Endometrium (tissue), 2 donors: ENCODE measurements around the gene SPSB1.

ENCODE experiments used
- FAIRE-seq: peaks from 2 replicates; lab custom pipeline; 2012; peaks lifted over from hg19 to GRCh38; lab: Jason Lieb, UNC
- donor health status: control.
- donor health status: control.

SPSB1 gene

GRCh38 chr1:9292361-9293240, at the start of gene SPSB1:
Gene SPSB1 (plus strand): TSS chr1:9292894. CDS start chr1:9355892, 62,998 bp downstream.
- FAIRE-seq, result no peak

DNA sequence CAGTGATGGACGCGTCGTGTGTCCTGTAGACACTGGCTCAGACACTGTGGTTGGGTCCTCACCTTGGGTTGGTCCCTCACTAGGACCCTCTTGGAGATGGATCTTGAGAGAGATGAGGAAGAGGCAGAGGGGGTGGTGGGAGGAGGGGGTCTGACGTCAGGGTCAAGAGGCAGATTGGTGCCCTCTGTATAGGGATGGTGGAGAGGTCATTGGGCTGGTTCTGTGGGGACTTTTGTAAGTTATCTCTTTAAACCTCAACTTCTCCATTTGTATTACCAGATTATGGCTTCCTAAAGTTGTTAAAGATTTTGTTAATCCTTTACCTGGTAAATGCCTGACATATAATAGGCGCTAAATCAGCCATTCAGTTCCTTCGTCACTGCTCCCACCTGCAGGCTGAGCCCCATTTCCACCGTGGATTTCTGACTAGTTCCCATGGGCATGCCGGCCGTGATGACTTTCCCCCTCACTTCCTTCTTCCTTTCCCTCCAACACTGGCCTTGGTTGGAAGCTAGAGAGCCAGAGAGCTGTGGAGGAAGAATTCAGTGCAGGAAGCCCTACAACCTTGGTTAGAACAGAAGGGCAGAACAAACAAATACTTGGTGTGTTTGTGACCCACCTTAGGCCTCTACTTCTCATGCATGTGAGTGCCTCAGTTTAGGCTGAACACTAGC, 49.5 kb upstream of the SPSB1 start:
- no peak for FAIRE-seq

- FAIRE-seq, result no peak
Measured at GRCh38 chr1:9244501-9245229, 48.0 kb upstream of the SPSB1 start.

- no peak for FAIRE-seq
Measured at GRCh38 chr1:9245230-9245619, 47.5 kb upstream of the SPSB1 start.

- FAIRE-seq, result no peak
Measured at GRCh38 chr1:9245661-9246060, 47.0 kb upstream of the SPSB1 start.

- FAIRE-seq, result no peak
Measured at GRCh38 chr1:9246215-9246614, 46.5 kb upstream of the SPSB1 start.

DNA sequence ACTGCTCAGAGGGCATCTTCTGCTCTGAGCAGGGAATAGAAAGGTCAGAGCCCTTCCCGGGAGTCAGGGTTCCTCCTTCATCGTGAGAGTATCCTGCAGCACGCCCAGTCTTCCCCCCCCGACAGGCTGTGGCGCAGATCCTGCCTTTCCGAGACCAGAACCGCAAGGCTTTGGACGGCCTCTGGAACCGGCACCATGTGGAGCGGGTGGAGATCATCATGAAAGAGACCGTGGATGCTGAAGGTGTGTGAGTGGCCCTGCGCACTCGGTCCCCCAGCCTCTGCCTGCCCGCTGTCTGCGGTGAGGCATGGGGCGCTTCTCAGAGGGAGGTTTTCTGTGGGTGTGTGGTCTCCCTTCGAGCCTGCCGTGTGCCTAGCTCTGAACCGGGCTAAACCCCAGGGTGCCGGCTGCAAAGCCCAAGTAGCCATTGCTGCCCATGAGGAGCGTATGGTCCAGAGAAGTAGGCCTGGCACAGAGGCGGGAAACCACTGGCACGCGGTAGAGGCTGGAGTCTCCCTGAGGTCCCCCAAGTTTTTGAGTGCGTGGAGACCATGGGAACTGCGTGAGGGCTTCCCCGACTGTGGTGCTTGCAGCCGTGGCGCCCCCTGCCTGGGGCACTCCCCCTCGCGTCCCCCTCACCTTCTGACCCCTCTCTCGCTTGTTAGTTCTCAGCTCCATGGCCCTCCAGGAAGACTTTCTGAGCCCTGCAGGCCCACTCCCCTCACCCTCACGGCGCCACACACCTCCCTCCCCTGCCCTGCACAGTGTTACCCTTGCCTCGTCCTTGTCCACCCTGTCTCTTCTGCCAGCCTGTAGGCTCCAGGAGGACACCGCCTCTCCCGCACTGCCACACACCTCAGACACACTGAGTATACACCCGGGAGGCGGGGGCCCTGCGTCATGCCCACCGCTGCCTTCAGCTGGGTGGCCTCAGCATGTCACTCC, 45.6 kb upstream of the SPSB1 start:
- FAIRE-seq, result no peak

DNA sequence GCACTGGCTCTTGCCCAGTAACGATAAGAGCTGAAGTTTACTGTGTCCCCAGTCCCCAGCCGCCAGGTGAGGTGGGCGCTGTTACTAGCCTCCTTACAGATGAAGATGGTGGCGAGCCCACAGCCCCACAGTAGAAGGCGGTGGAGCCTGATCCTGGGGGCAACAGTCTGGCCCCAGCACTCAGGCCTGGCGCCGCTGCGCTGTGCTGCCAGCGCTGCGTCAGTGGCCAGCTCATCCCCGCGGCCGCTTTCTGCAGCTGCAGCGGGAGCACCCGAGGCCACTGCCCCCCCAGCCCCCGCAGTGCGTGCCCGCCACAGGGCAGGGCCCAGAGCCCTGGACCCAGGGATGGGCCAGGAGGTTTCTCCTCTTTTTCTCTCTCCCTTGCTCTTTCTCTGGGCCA, 44.8 kb upstream of the SPSB1 start:
- no peak for FAIRE-seq

DNA sequence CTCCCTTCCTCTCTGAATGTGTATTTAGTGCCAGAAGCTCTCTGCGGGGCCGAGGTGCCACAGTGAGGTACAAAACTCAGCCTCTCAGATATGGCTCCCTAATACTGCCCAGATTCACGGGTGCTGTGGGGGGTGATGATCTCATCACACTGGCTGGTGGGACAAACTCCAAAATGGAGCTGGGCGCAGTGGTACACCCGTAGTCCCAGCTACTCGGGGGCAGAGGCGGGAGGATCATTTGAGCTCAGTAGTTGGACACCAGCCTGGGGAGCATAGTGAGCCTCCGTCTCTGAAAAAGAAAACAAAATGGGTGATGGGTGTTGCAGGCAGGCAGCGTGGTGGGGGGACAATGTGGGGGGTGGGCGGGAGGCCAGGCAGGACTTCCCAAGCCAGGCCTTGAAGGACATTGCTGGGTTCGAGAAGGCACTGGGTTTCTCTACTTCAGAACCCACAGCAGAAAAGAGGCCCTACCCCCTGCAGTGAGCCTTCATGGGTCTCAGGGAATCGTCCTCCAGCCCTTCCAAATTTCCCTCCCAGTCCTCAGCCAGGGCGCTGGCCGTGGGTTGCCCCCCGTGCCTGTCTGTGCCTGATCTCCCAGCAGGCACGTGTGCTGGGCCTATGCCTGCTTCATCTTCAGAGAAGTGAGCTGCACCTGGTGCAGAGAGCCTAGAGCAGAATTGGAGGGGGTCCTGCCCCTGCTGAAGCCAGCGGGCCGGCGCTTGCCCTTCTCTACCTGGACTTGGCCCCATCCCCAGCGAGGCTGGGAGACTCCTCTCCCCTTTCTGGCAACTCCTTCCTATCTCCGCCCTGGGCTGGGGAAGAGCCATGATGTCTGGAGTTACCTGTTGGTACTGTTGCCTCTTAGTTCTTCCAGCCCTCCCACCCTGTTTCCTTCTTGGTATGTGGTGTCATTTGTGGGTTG, 44.1 kb upstream of the SPSB1 start:
- no peak for FAIRE-seq

- FAIRE-seq, result no peak
Measured at GRCh38 chr1:9249263-9249533, 43.5 kb upstream of the SPSB1 start.

DNA sequence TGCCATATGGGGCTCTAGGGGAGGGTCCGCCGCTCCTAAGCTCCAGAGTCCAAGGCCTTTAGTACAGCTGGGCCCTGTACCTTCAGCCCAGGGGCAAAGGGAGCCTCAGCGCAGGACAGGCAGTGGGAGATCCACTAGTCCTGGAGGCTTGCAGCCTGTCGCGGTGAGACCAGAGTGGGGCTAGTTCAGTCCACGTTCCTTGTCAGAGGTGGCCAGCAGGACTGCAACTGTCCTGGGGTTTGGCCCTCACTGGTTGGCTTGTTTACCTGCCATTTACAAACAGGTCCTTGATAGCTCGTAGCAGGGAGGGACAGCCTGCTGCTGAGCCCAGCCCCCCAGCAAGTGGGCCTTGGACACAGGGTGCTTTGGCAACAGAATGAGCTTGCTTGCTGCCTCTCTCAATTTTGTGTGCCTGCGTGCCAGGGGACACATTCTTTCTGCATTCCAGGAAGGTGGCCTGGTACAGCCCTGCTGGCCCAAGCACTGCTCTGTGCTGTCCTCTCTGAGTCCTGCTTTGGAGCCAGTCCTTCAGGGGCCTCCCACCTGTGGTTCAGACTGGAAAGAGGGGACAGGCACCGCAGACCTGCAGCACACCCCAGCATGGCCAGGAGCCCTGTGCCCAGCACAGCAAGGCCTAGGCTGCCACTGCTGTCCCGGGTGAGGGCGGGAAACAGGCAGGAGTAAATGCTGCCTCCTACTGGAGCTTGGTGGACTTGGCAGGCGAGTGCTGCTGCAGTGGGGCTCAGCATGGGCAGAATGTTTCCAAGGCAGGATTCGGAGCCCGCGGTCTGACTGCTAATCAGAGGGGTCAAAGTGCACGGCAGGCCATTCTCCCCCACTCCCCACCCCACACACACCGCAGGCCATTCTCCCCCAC, 42.9 kb upstream of the SPSB1 start:
- FAIRE-seq, result no peak

- FAIRE-seq, result no peak
Measured at GRCh38 chr1:9250411-9251381, 42.0 kb upstream of the SPSB1 start.

GRCh38 chr1:9251501-9251900, 41.2 kb upstream of the SPSB1 start:
- FAIRE-seq, result no peak

DNA sequence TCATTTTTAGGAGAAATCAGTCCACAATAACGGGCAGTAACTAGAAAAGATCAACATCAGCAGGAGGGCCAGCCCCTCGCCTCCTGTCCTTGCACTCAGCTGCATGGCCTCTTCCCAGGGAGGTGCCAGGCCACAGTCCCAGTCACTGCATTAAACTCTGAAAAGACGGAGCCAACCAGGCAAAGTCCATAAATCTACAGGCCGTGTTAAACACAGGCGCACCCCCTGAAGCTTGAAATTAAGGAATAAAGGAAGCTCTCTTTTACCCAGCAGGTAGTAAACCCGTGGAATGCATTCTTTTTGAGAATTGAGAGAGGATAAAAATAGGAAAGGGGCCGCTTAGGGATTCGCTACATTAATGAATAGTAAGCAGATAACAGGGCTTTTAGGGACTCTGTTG, 39.7 kb upstream of the SPSB1 start:
- FAIRE-seq, result no peak

DNA sequence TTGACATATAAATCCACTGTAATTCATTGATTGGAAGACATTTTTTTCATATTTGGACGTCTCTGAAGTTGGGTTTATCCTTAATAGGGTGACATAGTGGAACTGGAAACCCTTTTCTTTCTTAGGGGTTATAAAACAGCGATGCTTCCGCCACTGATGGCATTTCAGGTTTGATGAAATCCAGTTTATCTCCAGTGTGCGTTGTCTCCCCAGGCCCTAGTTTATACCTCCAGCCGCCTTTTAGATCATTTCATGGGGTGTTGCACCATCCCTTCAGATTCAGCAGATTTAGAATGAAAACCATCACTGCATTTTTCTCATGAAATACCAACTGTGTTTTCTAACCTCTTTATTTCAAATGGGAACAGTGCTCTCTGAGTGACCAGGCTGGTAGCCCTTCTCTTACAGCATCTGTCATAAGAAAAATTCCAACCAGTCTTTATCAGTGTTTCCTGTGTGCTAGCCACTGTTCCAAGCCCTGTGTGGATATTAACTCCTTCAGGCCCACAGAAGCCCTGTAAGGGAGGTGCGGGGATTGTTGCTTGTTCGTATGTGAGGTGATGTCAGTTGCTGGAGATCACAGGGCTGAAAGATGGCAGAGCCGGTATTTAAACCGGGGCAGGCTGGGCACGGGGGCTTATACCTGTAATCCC, 39.1 kb upstream of the SPSB1 start:
- FAIRE-seq, result no peak

- FAIRE-seq, result no peak
Measured at GRCh38 chr1:9256332-9256731, 36.4 kb upstream of the SPSB1 start.

- FAIRE-seq, result no peak
Measured at GRCh38 chr1:9257851-9258250, 34.8 kb upstream of the SPSB1 start.

DNA sequence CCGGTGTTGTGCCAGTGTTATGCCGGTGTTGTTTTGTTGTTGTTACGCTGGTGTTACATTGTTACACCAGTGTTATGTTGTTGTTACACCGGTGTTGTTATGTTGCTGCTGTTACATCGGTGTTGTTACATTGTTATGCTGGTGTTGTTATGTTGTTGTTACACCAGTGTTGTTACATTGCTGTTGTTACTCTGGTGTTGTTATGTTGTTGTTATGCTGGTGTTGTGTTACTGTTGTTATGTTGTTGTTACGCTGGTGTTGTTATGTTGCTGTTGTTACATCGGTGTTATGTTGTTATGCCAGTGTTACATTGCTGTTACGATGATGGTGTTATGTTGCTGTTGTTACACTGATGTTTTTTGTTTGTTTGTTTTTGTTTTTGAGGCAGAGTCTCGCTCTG, 34.1 kb upstream of the SPSB1 start:
- FAIRE-seq, result no peak
